ENCODE results near the gene CD53. TPM values are rescaled to one million over a fixed set of nuclear protein-coding genes. Genes with fewer than 3 reads are reported as not detected.
A peak's percentile ranks its signal among the peaks of the same experiment; 100 is the strongest.

CD53 gene
- total RNA-seq (2021; ENCODE audit: unreplicated experiment) (0.49 TPM), Bru-seq, nascent RNA (percentile 14 among the genes with signal in this experiment), BruChase-seq, experiment 1, labeled RNA remaining after a 2-hour chase (percentile 17 among the genes with signal in this experiment), BruChase-seq, experiment 2, labeled RNA remaining after a 6-hour chase (percentile 26 among the genes with signal in this experiment)
- not detected for polyA plus RNA-seq (2012; ENCODE audit: insufficient read length)
- long read RNA-seq, result 0 reads

- CTCF ChIA-PET, result interaction anchor here (0.5 kb wide), 1 partner anchor 794 kb away, joined by 4 read pairs; no protein-coding TSS in a partner anchor
- Histone ChIP-seq H3K4me1 (ENCODE audit: control insufficient read depth, insufficient read depth, low read length) (no peaks in the 10 kb centered on the region), H3K36me3 (ENCODE audit: control insufficient read depth, insufficient read depth, low read length) (no peaks in the 10 kb centered on the region; the same call in 1 of the 2 replicates), H3K27me3 (ENCODE audit: control insufficient read depth, insufficient read depth, low read length) (no peaks in the 10 kb centered on the region), H3K27ac (ENCODE audit: low read length) (no peak within 1 kb of the TSS), H3K4me3 (ENCODE audit: low read depth in 2 of 2, low read length in 2 of 2) (no peak within 1 kb of the TSS), H3K9me3 (ENCODE audit: control insufficient read depth, insufficient read depth, low read depth, low read length) (no peaks in the 10 kb centered on the region)
- POLR2A ChIA-PET, result no interaction called here
- intact Hi-C loops (cut with micrococcal nuclease; ENCODE audit: unreplicated experiment) (no loop called here), in situ Hi-C loops (cut with HindIII; ENCODE audit: low pct_unique_long_range_greater_than_20kb, low sequenced_read_pairs) (no loop called here)
- BruUV-seq (replicated peaks), result no TSS peak
- DNase-seq (ENCODE audit: low read depth, low spot score) (no peak), ATAC-seq (no peak)
- TF ChIP-seq POLR2AphosphoS5 (IDR thresholded peaks at IDR 0.05; ENCODE audit: low read depth, low read length) (no peak), SIN3A (IDR thresholded peaks at IDR 0.05; ENCODE audit: borderline replicate concordance, insufficient read depth, low read depth, low read length) (no peak), TCF7L2 (IDR thresholded peaks at IDR 0.05; ENCODE audit: low read depth, low read length) (no peak), REST (IDR thresholded peaks at IDR 0.05; ENCODE audit: insufficient read depth in 1 of 2, low read depth in 2 of 2, low read length in 1 of 2) (no peak), CTCF (IDR thresholded peaks at IDR 0.05) (no peak)
Observed at GRCh38 chr1:110872745-110873720, at the start of gene CD53. Gene CD53 (plus strand): TSS chr1:110873148. CDS start chr1:110891409, 18,261 bp downstream.

GRCh38 chr1:110824192-110824591 is 48.8 kb upstream of the CD53 start:
- Histone ChIP-seq H3K4me3 (ENCODE audit: low read depth in 2 of 2, low read length in 2 of 2) (no peak overlapping the region), H3K36me3 (ENCODE audit: control insufficient read depth, insufficient read depth, low read length) (no peaks in the 10 kb centered on the region), H3K4me1 (ENCODE audit: control insufficient read depth, insufficient read depth, low read length) (no peaks in the 10 kb centered on the region), H3K27me3 (ENCODE audit: control insufficient read depth, insufficient read depth, low read length) (no peaks in the 10 kb centered on the region), H3K9me3 (ENCODE audit: control insufficient read depth, insufficient read depth, low read depth, low read length) (no peaks in the 10 kb centered on the region), H3K27ac (ENCODE audit: low read length) (no peak overlapping the region)
- in situ Hi-C loops (cut with HindIII; ENCODE audit: low pct_unique_long_range_greater_than_20kb, low sequenced_read_pairs), result no loop called here
- DNase-seq (ENCODE audit: low read depth, low spot score), result no peak
- ChIA-PET CTCF (no interaction called here), POLR2A (no interaction called here)
- BruUV-seq (replicated peaks), result no TSS peak
- ATAC-seq, result no peak
- intact Hi-C loops (cut with micrococcal nuclease; ENCODE audit: unreplicated experiment), result no loop called here
- TF ChIP-seq REST (IDR thresholded peaks at IDR 0.05; ENCODE audit: insufficient read depth in 1 of 2, low read depth in 2 of 2, low read length in 1 of 2) (no peak), POLR2AphosphoS5 (IDR thresholded peaks at IDR 0.05; ENCODE audit: low read depth, low read length) (no peak), SIN3A (IDR thresholded peaks at IDR 0.05; ENCODE audit: borderline replicate concordance, insufficient read depth, low read depth, low read length) (no peak), CTCF (IDR thresholded peaks at IDR 0.05) (no peak), TCF7L2 (IDR thresholded peaks at IDR 0.05; ENCODE audit: low read depth, low read length) (no peak)
